GM20000 (cell line): ENCODE measurements around the gene FTL.

Experiments
- DNase-seq: peaks from one replicate; pipeline ENCODE4 v3.0.0; 2012; ENCODE audit warnings: low spot score
- CTCF ChIP-seq: IDR thresholded peaks from 2 replicates; pipeline ENCODE4 v1.5.1; 2012; ENCODE audit warnings: mild to moderate bottlenecking, control low read depth; ENCODE audit errors: extremely low read depth, missing control alignments

FTL gene

GRCh38 chr19:49006905-49007304 lies 41.8 kb downstream of the FTL start:
- TF ChIP-seq CTCF: no peak

GRCh38 chr19:49009828-49010227 lies 44.7 kb downstream of the FTL start:
- DNase-seq: no peak
- no peak for TF ChIP-seq CTCF

More at GRCh38 chr19:49006905-49007304, 41.8 kb downstream of the FTL start:
- no peak for DNase-seq

- DNase-seq: no peak
- TF ChIP-seq CTCF: no peak
Observed at GRCh38 chr19:49010453-49010852, 45.3 kb downstream of the FTL start.

GRCh38 chr19:49011194-49011593 lies 46.1 kb downstream of the FTL start:
- TF ChIP-seq CTCF: no peak
- DNase-seq: no peak

- TF ChIP-seq CTCF: no peak
- DNase-seq: no peak
Observed at GRCh38 chr19:49014123-49014869, 49.2 kb downstream of the FTL start.

GRCh38 chr19:49014870-49015255 lies 49.8 kb downstream of the FTL start:
- TF ChIP-seq CTCF: no peak
- no peak for DNase-seq

GRCh38 chr19:49016067-49016839 lies 51.1 kb downstream of the FTL start:
- no peak for TF ChIP-seq CTCF
- DNase-seq: no peak
